SK-N-SH (cell line): ENCODE measurements around the gene CCDC91. TPM values are rescaled to one million over a fixed set of nuclear protein-coding genes. Genes with fewer than 3 reads are reported as not detected.

Experiments
- CTCF ChIA-PET: fragments of 300-600, 350-600 bp; formaldehyde crosslinking; extraction: SDS; loops from one replicate; lab custom pipeline; 2021; lab: Yijun Ruan, JAX
- POLR2A ChIA-PET: fragments of 350-600 bp; sonication (Branson Sonifier 250); formaldehyde crosslinking; extraction: SDS; loops from one replicate; lab custom pipeline; 2020; ENCODE audit warnings: antibody characterized with exemption, inconsistent platforms; lab: Yijun Ruan, JAX
- DNase-seq: peaks from one replicate; pipeline ENCODE4 v3.0.0; 2012
- H2AFZ ChIP-seq: fragments of 200-600 bp; sonication (generic); 2 replicates; pipeline ENCODE4 v1.8.1; 2016; ENCODE audit warnings: antibody characterized with exemption, mild to moderate bottlenecking, low read depth
- H3F3A ChIP-seq: fragments of 200-600 bp; sonication (generic); replicated peaks from 2 replicates; pipeline ENCODE3; 2016; ENCODE audit warnings: antibody characterized with exemption, mild to moderate bottlenecking; ENCODE audit not compliant: insufficient read depth
- H3K27ac ChIP-seq, 2 experiments: fragments of 200-500 bp in 1 of 2; fragments of 200-600 bp in 1 of 2; sonication (Bioruptor generic) in 1 of 2; sonication (generic), shearing (Covaris generic) in 1 of 2; 2 replicates each; pipeline versions ENCODE4 v1.5.1 to v1.6.1; 2014 to 2016; ENCODE audit warnings: low read depth in 2 of 2, inconsistent platforms in 1 of 2, low read length in 1 of 2, mild to moderate bottlenecking in 1 of 2, mixed read lengths in 1 of 2
- H3K27me3 ChIP-seq: fragments of 200-600 bp; sonication (generic), shearing (Covaris generic); 2 replicates; pipeline ENCODE4 v1.6.1; 2016; ENCODE audit warnings: mixed run types; ENCODE audit not compliant: insufficient read depth
- H3K36me3 ChIP-seq, 2 experiments: fragments of 200-500 bp in 1 of 2; fragments of 200-600 bp in 1 of 2; sonication (Bioruptor generic) in 1 of 2; sonication (generic) in 1 of 2; replicated peaks in 1 of 2; 2 replicates each; pipeline versions ENCODE3 to v1.5.1; 2014 to 2016; ENCODE audit warnings: low read length in 1 of 2, mild to moderate bottlenecking in 1 of 2; ENCODE audit not compliant: insufficient read depth in 2 of 2, control insufficient read depth in 1 of 2
- H3K4me1 ChIP-seq, 2 experiments: fragments of 200-500 bp in 1 of 2; fragments of 200-600 bp in 1 of 2; sonication (Bioruptor generic) in 1 of 2; sonication (generic), shearing (Covaris generic) in 1 of 2; 2 replicates each; pipeline versions ENCODE4 v1.5.1 to v1.6.1; 2014 to 2016; ENCODE audit warnings: low read depth in 1 of 2, low read length in 1 of 2, mixed run types in 1 of 2; ENCODE audit not compliant: insufficient read depth in 2 of 2, control insufficient read depth in 1 of 2
- H3K4me2 ChIP-seq: fragments of 200-600 bp; sonication (generic), shearing (Covaris generic); 2 replicates; pipeline ENCODE4 v1.6.1; 2017; ENCODE audit warnings: mixed run types
- H3K4me3 ChIP-seq, 2 experiments: fragments of 200-500 bp in 1 of 2; fragments of 200-600 bp in 1 of 2; sonication (Bioruptor generic) in 1 of 2; sonication (generic), shearing (Covaris generic) in 1 of 2; 2 replicates each; pipeline versions ENCODE4 v1.5.1 to v1.8.1; 2014 to 2016; ENCODE audit warnings: low read depth in 2 of 2, inconsistent platforms in 1 of 2, low read length in 1 of 2, mild to moderate bottlenecking in 1 of 2, mixed read lengths in 1 of 2, moderate library complexity in 1 of 2
- H3K79me2 ChIP-seq: fragments of 200-600 bp; sonication (generic); 2 replicates; pipeline ENCODE4 v1.8.1; 2017; ENCODE audit warnings: mild to moderate bottlenecking; ENCODE audit not compliant: insufficient read depth
- H3K9ac ChIP-seq: fragments of 200-600 bp; sonication (generic); 2 replicates; pipeline ENCODE4 v1.6.1; 2017; ENCODE audit warnings: mixed run types
- H3K9me2 ChIP-seq: fragments of 200-600 bp; sonication (generic); 2 replicates; pipeline ENCODE4 v1.6.1; 2017; ENCODE audit warnings: mixed run types
- H3K9me3 ChIP-seq: fragments of 200-600 bp; sonication (generic); 2 replicates; pipeline ENCODE4 v1.6.1; 2017; ENCODE audit warnings: mixed run types, mild to moderate bottlenecking, moderate library complexity
- H4K20me1 ChIP-seq: fragments of 200-600 bp; sonication (generic); 2 replicates; pipeline ENCODE4 v1.6.1; 2017; ENCODE audit warnings: mild to moderate bottlenecking, mixed run types; ENCODE audit not compliant: insufficient read depth
- CTCF ChIP-seq: fragments of 200-600 bp; sonication (generic); IDR thresholded peaks from 2 replicates; pipeline ENCODE4 v1.6.1; 2017; ENCODE audit warnings: antibody characterized with exemption, mild to moderate bottlenecking, moderate library complexity
- ELF1 ChIP-seq: IDR thresholded peaks from 2 replicates; pipeline ENCODE4 v1.4.0; 2012
- EP300 ChIP-seq, 2 experiments: IDR thresholded peaks; 2 replicates each; pipeline versions ENCODE4 v1.4.0 to v1.6.1; 2012; ENCODE audit warnings: borderline replicate concordance in 1 of 2, low read depth in 1 of 2, low read length in 1 of 2
- EZH2phosphoT487 ChIP-seq: fragments of 200-600 bp; sonication (generic); IDR thresholded peaks from 2 replicates; pipeline ENCODE4 v1.6.1; 2017; ENCODE audit warnings: low read depth, mixed run types, mild to moderate bottlenecking, antibody characterized with exemption, moderate library complexity, borderline replicate concordance
- FOXJ3 ChIP-seq: sonication (generic); formaldehyde crosslinking; IDR thresholded peaks from 2 replicates; pipeline ENCODE4 v1.5.1; 2020; ENCODE audit warnings: mild to moderate bottlenecking, missing genetic modification reagents
- IRF3 ChIP-seq: fragments of 150-350 bp; IDR thresholded peaks from 2 replicates; pipeline ENCODE4 v1.6.1; 2016; ENCODE audit warnings: mild to moderate bottlenecking, low read depth, low read length
- NRF1 ChIP-seq: IDR thresholded peaks from 2 replicates; pipeline ENCODE4 v1.6.1; 2012; ENCODE audit warnings: low read depth, mild to moderate bottlenecking, low read length
- REST ChIP-seq: IDR thresholded peaks from 2 replicates; pipeline ENCODE4 v1.6.1; 2012; ENCODE audit warnings: mild to moderate bottlenecking, low read depth, low read length, moderate library complexity
- TAF1 ChIP-seq: IDR thresholded peaks from 2 replicates; pipeline ENCODE4 v1.6.1; 2012; ENCODE audit warnings: low read depth, mild to moderate bottlenecking, low read length, moderate library complexity, borderline replicate concordance
- TEAD4 ChIP-seq: IDR thresholded peaks from 2 replicates; pipeline ENCODE4 v1.4.0; 2012; ENCODE audit warnings: mild to moderate bottlenecking, borderline replicate concordance; ENCODE audit not compliant: insufficient read depth
- USF2 ChIP-seq: fragments of 150-350 bp; IDR thresholded peaks from 2 replicates; pipeline ENCODE4 v1.6.1; 2017; ENCODE audit warnings: antibody characterized with exemption, low read length, low read depth, borderline replicate concordance
- YY1 ChIP-seq: IDR thresholded peaks from 2 replicates; pipeline ENCODE4 v1.4.0; 2012; ENCODE audit warnings: low read depth, mild to moderate bottlenecking
- ZBTB33 ChIP-seq: IDR thresholded peaks from 2 replicates; pipeline ENCODE4 v1.4.0; 2012; ENCODE audit warnings: low read depth, borderline replicate concordance
- polyA plus RNA-seq, 3 experiments: library from polyadenylated mRNA; depleted of rRNA; stranded (reverse); fragments of >200 nt; gene quantifications; 2 replicates each; pipeline ENCODE4 v1.2.3, GENCODE V29; 2012

CCDC91 gene
- polyA plus RNA-seq, 1 of the 3 experiments (the other 2 are of a cell fraction), result 13.0 TPM

- TF ChIP-seq ELF1, result no peak
- no peak for TF ChIP-seq EZH2phosphoT487
- TF ChIP-seq TEAD4, result no peak
- TF ChIP-seq USF2, result no peak
- no peak for TF ChIP-seq TAF1
- TF ChIP-seq REST, result no peak
- TF ChIP-seq NRF1, result no peak
- TF ChIP-seq FOXJ3 (CRISPR knock-in tag), result no peak
- no peak for TF ChIP-seq IRF3
- TF ChIP-seq EP300 (IDR thresholded peaks at IDR 0.05; ENCODE audit: borderline replicate concordance in 1 of 2, low read depth in 1 of 2, low read length in 1 of 2), result no peak
- TF ChIP-seq ZBTB33, result no peak
- TF ChIP-seq YY1, result no peak
- no peak for TF ChIP-seq CTCF
- Histone ChIP-seq H3K4me1 (no peaks in the 10 kb centered on the region; a peak in 1 of 4 replicates), H3K4me3 (no peak overlapping the region), H3K27me3 (no peaks in the 10 kb centered on the region), H2AFZ (no peak overlapping the region), H3K36me3 (peaks cover 0 to 5% of the 10 kb centered on the region in 2 experiments), H3K27ac (no peak overlapping the region), H4K20me1 (no peaks in the 10 kb centered on the region), H3K9ac (no peak overlapping the region), H3F3A (no peaks in the 10 kb centered on the region), H3K4me2 (no peak overlapping the region), H3K9me2 (no peaks in the 10 kb centered on the region), H3K9me3 (no peaks in the 10 kb centered on the region), H3K79me2 (no peaks in the 10 kb centered on the region)
- no peak for DNase-seq
- CTCF ChIA-PET, result no interaction called here
- POLR2A ChIA-PET, result no interaction called here
These were observed 255.8 kb downstream of the CCDC91 start for GRCh38 chr12:28446031-28446430.
